GM12874 (cell line): ENCODE data around the gene TRAF3.

Experiments
- CTCF ChIP-seq: IDR thresholded peaks from 2 replicates; pipeline ENCODE4 v1.5.1; 2011; ENCODE audit warnings: low read depth, mild to moderate bottlenecking, control low read depth, low read length, moderate library complexity; ENCODE audit not compliant: insufficient read depth

Gene TRAF3

GRCh38 chr14:102862154-102862773, 85.0 kb downstream of the TRAF3 start:
- no peak for TF ChIP-seq CTCF

GRCh38 chr14:102863381-102863780, 86.1 kb downstream of the TRAF3 start:
- TF ChIP-seq CTCF = no peak

GRCh38 chr14:102866982-102867761, 89.9 kb downstream of the TRAF3 start:
- no peak for TF ChIP-seq CTCF

- TF ChIP-seq CTCF = no peak
Measured at GRCh38 chr14:102867826-102868580, 90.8 kb downstream of the TRAF3 start.

GRCh38 chr14:102868956-102869547, 91.8 kb downstream of the TRAF3 start:
- TF ChIP-seq CTCF = no peak

GRCh38 chr14:102870246-102870645, 93.0 kb downstream of the TRAF3 start:
- TF ChIP-seq CTCF = no peak
